ENCODE results near the gene CACNG4.

CACNG4 gene

DNA sequence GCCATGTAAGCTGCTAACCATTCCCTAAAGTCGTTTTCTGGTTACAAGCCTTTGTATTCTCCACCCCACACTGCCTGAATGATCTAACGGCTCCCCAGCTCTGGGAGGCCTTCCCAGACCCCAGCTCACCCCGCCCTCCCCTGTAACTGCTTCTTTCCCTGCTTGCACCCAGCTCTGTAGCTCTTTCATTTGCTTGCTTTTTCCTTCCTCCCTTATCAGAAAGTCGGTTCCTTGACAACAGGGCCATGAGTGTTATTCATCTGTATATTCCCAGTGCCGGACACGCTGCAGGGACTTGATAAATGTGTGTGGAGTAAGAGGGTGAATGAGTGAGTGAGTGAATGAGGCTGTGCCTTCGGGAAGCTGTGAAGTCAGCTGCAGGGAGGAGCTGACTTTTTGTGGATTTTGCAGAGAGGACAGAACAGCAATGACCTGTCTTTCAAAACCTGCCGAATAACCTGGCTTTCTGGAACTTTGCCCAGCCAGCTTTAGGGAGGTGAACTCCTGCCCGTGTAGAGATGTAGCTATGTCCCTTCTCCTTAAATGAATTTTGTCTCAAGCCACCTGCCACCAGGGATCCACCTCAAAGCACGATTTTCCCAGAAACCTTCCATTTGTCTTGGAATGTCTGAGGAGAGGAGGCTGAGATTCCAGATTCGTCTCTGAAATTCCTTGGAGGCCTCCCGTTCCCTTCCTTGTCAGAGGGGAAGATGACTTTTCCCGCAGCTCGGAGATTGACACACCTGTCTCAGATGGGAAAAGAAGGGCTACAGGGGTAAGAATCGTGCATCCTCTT lies 20.0 kb upstream of the CACNG4 start:
- DNase-seq = no peak

- DNase-seq = no peak
These were observed 19.2 kb upstream of the CACNG4 start for GRCh38 chr17:66945147-66945835.

DNA sequence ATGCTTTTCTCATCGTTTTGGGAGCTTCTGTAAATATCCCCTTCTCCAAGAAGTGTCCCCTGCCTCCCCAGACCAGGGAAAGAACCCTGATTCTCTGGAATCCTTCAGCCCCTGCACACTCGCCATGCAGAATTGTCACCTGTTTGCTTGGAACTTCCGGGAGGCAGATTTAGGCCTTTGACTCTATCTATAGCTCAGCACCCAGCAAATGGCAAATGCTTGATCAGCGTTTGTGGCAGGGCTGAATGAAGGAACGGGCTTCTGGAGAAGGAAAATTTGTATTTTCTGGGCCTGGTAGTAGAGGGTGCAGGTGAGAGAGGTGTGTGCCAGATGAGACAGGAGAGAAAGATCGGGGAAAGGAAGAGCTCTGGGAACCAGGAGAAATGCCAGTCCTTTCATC lies 18.3 kb upstream of the CACNG4 start:
- no peak for DNase-seq

GRCh38 chr17:66947311-66947710 lies 17.2 kb upstream of the CACNG4 start:
- no peak for DNase-seq

- DNase-seq = no peak
These were observed 16.3 kb upstream of the CACNG4 start for GRCh38 chr17:66948061-66948750.

DNA sequence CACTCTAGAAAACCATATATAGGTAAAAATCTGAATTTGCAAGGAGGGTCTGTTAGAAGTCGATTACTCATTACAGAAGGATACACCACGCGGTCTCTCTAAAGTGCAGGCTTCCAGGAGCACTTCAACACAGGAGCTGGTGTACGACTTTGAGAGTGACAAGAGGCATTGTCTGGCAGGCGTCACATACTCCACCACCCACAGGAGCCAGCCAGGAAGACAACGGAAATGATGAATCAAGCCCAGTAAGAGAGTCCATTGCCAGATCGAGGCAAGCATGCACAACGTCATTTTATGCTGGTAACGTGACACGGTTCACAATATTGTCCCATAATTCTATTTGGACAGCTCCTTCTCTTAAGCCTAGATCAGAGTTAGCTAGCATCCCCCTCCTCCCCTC lies 15.0 kb upstream of the CACNG4 start:
- no peak for DNase-seq

GRCh38 chr17:66950325-66950724 lies 14.2 kb upstream of the CACNG4 start:
- DNase-seq = no peak

DNA sequence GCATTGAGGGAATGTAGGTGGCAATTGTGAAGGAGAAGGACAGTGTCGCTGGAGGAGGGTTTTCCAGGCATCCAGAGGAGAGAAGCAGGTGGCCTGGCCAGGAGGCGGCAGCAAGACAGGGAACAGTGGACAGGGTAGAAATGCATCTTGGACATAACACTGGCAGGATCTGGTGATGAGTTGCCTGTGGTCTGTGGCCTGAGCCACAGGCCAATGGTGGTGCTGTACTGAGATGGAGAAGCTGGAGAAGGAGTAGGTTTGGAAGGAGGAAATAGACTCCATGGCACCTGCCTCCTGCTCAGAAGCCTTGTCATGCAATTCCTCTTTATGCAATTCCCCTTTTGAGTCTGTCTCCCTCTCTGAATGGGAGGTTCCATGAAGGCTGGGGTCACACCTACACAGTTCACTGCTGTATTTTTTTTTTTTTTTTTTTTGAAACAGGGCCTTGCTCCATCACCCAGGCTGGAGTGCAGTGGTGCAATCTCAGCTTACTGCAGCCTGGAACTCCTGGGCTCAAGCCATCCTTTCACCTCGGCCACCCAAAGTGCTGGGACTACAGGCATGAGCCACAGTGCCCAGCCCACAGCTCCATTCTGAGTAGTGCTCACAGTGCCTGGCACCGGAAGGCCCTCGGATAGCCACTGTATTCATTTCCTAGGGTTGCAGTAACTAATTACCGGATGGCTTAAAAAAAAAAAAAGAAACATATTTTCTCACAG lies 13.5 kb upstream of the CACNG4 start:
- DNase-seq = no peak

GRCh38 chr17:66951605-66951953 lies 12.9 kb upstream of the CACNG4 start:
- DNase-seq = no peak

DNA sequence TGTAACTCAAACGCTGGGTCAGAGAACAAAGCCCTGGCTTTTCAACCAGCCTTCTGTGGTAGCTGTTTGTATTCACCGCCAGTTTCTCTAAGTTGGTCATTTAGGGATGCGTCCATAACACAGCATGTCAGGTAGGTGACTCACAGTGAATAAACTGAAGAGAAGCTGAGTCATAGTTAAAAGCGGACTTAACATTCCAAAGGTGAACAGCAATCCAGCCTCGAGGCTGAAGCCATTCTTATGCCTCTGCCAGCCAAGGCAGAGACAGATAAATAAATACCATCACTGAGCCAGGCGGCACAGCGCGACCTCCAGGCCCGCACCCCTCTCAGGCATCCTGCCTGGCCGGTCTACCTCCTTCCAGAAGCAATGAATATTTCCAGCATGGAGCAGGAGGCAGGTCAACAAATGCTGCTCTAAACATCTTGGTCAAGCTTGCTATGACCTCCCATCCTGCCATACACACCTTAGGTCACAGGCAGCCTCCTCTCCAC lies 12.4 kb upstream of the CACNG4 start:
- DNase-seq = no peak

GRCh38 chr17:66952681-66953629 lies 11.6 kb upstream of the CACNG4 start:
- no peak for DNase-seq

DNA sequence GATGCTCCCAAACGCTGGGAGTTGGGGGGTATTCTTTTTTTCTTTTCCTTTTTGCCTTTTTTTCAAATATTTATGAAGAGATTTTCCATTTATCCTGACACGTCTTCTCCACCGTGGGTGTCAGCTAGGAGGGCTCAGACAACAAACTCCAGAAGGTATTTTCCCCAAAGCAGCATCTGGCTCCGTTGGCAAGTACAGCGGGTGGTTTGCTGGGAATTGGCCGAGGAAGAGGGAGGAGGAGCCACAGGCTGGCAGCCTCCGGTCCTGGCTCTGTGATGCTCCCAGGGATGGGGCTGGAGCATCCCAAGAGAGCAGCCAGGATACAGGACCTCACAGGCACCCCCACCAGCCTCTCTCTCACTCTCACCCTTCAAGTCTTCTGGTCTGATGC lies 10.9 kb upstream of the CACNG4 start:
- peak; percentile 57 for DNase-seq

- no peak for DNase-seq
These were observed 9.9 kb upstream of the CACNG4 start for GRCh38 chr17:66954632-66955031.

DNA sequence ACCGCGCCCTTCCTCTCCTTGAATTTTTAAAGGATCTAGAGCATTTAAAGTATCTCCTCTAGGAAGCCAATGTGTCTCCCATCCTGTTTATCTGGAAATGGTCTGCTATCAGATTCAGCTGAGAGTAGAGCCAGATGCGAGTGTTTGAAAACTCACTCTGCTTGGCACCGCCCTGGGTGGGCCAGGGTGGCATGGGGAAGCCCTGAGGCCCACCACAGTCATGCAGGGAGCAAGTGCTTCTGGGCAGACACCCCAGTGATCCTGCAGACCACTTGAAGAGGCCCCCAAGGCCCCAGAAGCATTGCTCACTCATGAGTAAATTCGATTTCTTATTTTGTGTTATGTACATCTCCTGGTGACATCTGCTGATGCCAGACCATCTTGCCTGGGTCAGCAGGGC lies 8.7 kb upstream of the CACNG4 start:
- no peak for DNase-seq

DNA sequence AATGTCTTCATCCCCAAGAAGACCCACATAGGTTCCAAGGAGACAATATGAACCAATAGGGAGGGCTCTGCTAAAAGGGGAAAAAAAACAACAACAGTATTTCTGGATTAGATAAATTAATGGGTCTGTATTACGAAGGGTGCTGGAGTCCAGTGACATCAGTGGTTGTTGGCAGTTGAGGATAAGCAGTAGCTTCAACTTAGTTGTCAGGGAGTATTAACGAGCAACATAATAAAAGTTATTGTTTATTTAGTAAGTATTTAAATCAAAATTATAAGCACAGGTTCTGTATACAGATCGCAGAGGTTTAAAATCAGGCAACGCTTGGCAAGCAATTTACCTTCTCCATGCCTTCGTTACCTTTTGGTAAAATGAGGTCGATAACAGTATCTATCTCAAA lies 7.6 kb upstream of the CACNG4 start:
- no peak for DNase-seq

DNA sequence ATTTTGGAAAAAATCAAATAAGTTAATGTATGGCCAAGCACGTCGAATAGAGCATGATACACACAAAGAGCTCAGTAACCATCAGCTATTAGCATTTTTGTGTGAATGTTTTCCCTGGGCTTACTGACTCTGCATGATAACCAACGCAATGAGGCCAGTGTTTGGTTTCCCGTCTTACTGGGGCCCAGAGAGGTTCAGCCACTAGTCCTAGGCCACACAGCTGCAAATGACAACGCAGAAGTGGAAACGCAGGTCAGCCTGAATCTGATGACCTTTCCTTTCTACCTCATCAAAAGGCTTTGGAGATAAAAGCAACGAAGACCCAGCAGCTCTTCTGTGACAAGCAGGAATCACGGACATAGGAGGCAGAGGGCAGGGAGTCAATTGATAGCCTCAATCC lies 7.2 kb upstream of the CACNG4 start:
- DNase-seq = no peak

- no peak for DNase-seq
These were observed 6.4 kb upstream of the CACNG4 start for GRCh38 chr17:66957951-66958579.

GRCh38 chr17:66959641-66960375 lies 4.7 kb upstream of the CACNG4 start:
- peak; percentile 68 for DNase-seq

- no peak for DNase-seq
These were observed 3.9 kb upstream of the CACNG4 start for GRCh38 chr17:66960613-66961012.

DNA sequence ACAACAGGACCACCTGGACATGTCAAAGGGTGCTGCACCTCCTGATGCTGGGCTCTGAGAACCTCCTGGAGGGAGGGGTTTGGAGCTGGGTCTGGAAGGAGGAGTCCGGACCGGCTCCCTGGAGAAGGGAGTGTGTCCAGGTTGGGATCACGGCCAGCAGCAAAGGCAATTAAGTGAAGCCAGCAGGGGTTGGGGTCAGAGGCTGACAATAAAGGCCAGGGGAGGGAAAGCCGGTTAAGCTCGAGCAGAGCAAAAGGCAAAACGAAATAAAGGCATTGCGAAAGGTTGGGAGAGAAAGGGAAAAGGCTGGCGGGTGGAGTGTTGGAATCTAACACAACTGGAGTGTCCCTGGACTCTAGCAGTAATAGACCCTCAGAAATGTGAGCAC lies 992 bp upstream of the CACNG4 start:
- DNase-seq = no peak

All from NCI-H524 treated with DMSO at 0.1 percent for 48 hours (cell line).